ENCODE measurements around the gene PPP1R18.

Gene PPP1R18

DNA sequence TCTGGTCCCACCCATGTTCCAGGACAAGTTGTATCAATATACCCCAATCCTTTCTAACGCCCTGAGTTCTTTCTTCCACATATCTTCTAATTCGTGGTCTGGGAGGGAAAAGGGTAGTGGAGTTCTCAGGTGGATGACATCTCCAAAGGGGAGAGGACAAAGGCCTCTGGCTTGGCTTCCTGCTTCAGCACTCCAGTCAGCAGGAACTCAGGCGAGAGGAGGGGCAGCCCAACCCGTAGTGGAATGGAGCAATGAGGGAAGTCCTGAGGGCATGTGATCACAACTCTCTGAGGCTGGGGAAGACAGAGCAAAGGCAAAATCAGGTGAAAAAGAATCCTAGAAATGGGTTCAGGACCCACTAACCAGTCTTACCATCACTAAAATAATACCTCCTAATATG is 13.9 kb upstream of the PPP1R18 start:
- H3K9ac ChIP-seq (ENCODE audit: low read length), result no peak overlapping the region
- H3K36me3 ChIP-seq (ENCODE audit: low read length), result peaks cover 4% of the 10 kb centered on the region; the same call in 1 of the 2 replicates

DNA sequence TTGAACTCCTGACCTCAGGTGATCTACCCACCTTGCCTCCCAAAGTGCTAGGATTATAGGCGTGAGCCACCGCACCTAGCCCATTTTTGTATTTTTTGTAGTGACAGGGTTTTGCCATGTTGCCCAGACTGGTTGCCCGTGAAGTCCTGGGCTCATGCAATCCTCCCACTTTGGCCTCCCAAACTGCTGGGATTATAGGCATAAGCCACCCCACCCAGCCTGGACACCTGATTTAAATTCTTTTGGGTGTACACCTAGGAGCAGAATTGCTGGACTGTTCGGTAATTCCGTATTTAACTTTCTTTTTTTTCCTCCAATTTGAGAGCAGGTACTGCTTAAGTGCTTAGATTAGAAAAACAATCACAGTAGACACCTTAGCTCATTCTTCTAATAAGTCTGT is 10.0 kb upstream of the PPP1R18 start:
- no peak overlapping the region for H3K4me3 ChIP-seq (ENCODE audit: insufficient read depth, low read length, poor library complexity, severe bottlenecking)
- H4K20me1 ChIP-seq (ENCODE audit: low read depth, low read length), result no peaks in the 10 kb centered on the region
- no peaks in the 10 kb centered on the region for H3K27me3 ChIP-seq (ENCODE audit: low read length)
- H3K9me2 ChIP-seq (replicated peaks; ENCODE audit: insufficient read depth, low read length), result no peaks in the 10 kb centered on the region
- peaks cover 4% of the 10 kb centered on the region; the same call in 1 of the 2 replicates for H3K36me3 ChIP-seq (ENCODE audit: low read length)
- H3K79me2 ChIP-seq (ENCODE audit: insufficient read depth, low read length), result no peaks in the 10 kb centered on the region
- no peak overlapping the region for H3K27ac ChIP-seq (ENCODE audit: low read depth, low read length)
- H3K9me3 ChIP-seq (ENCODE audit: insufficient read depth, low read length), result no peaks in the 10 kb centered on the region
- no peak overlapping the region for H3K4me2 ChIP-seq (ENCODE audit: low read depth, low read length, poor library complexity, severe bottlenecking)
- no peak overlapping the region for H3K9ac ChIP-seq (ENCODE audit: low read length)
- H3F3A ChIP-seq (ENCODE audit: insufficient read depth), result peaks cover 7% of the 10 kb centered on the region; the same call in 1 of the 2 replicates
- TF ChIP-seq CTCF (IDR thresholded peaks at IDR 0.05; ENCODE audit: insufficient read depth, low read length, poor library complexity, severe bottlenecking) (no peak), EZH2phosphoT487 (conservative IDR thresholded peaks at IDR 0.05; ENCODE audit: low read length) (no peak)
- H2AFZ ChIP-seq (ENCODE audit: low read depth, low read length, severe bottlenecking), result no peak overlapping the region

More for the DNA sequence above, 13.9 kb upstream of the PPP1R18 start:
- Histone ChIP-seq H3K27me3 (ENCODE audit: low read length) (no peaks in the 10 kb centered on the region), H3K4me3 (ENCODE audit: insufficient read depth, low read length, poor library complexity, severe bottlenecking) (no peak overlapping the region), H3K9me2 (replicated peaks; ENCODE audit: insufficient read depth, low read length) (no peaks in the 10 kb centered on the region), H3K27ac (ENCODE audit: low read depth, low read length) (no peak overlapping the region), H3K4me2 (ENCODE audit: low read depth, low read length, poor library complexity, severe bottlenecking) (no peak overlapping the region), H4K20me1 (ENCODE audit: low read depth, low read length) (no peaks in the 10 kb centered on the region), H3F3A (ENCODE audit: insufficient read depth) (no peaks in the 10 kb centered on the region), H3K79me2 (ENCODE audit: insufficient read depth, low read length) (no peaks in the 10 kb centered on the region), H2AFZ (ENCODE audit: low read depth, low read length, severe bottlenecking) (no peak overlapping the region), H3K9me3 (ENCODE audit: insufficient read depth, low read length) (no peaks in the 10 kb centered on the region)
- TF ChIP-seq CTCF (IDR thresholded peaks at IDR 0.05; ENCODE audit: insufficient read depth, low read length, poor library complexity, severe bottlenecking), result no peak
- TF ChIP-seq EZH2phosphoT487 (conservative IDR thresholded peaks at IDR 0.05; ENCODE audit: low read length), result no peak

DNA sequence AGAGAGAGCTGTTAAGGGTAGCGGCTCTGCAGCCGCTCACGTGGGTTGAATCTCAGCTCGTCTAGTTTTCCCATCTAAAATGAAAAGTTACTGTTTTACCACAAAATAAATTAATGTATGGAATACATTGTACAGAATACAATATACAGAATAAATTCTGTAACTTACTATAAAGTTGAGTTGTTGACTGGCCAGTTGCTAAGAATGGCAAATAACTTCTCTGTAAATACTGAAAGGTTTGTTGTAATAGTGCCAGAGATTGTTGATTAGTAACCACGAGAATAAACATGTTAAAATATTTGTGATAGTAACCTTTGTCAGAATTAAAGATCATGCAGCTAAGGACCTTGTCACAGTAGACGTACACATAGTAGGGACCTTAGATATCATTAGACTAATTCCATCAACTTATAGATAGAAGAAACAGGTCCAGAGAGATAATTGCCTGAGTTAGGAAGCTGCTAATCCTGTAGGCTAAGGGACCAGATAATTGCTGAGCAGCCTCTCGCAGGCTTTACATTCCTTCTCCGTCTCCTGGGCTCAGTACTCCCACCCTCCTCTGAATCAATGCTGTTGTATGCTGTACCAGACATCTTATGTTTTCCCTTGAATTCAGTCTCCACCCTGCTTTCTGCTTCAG is 4.9 kb upstream of the PPP1R18 start:
- H3K9ac ChIP-seq (ENCODE audit: low read length), result peak overlapping the region; percentile 82
- peak overlapping the region; percentile 79 for H3K4me3 ChIP-seq (ENCODE audit: insufficient read depth, low read length, poor library complexity, severe bottlenecking)
- no peaks in the 10 kb centered on the region for H4K20me1 ChIP-seq (ENCODE audit: low read depth, low read length)
- no peaks in the 10 kb centered on the region for H3K27me3 ChIP-seq (ENCODE audit: low read length)
- peaks cover 42% of the 10 kb centered on the region for H3F3A ChIP-seq (ENCODE audit: insufficient read depth)
- no peak for TF ChIP-seq CTCF (IDR thresholded peaks at IDR 0.05; ENCODE audit: insufficient read depth, low read length, poor library complexity, severe bottlenecking)
- TF ChIP-seq EZH2phosphoT487 (conservative IDR thresholded peaks at IDR 0.05; ENCODE audit: low read length), result no peak
- H3K9me3 ChIP-seq (ENCODE audit: insufficient read depth, low read length), result no peaks in the 10 kb centered on the region
- no peaks in the 10 kb centered on the region for H3K9me2 ChIP-seq (replicated peaks; ENCODE audit: insufficient read depth, low read length)
- peak overlapping the region; percentile 10; the same call in 1 of the 2 replicates for H3K27ac ChIP-seq (ENCODE audit: low read depth, low read length)
- H3K79me2 ChIP-seq (ENCODE audit: insufficient read depth, low read length), result peaks cover 8% of the 10 kb centered on the region; the same call in 1 of the 2 replicates
- peak overlapping the region; percentile 92 for H2AFZ ChIP-seq (ENCODE audit: low read depth, low read length, severe bottlenecking)
- peak overlapping the region; percentile 92 for H3K4me2 ChIP-seq (ENCODE audit: low read depth, low read length, poor library complexity, severe bottlenecking)
- no peaks in the 10 kb centered on the region for H3K36me3 ChIP-seq (ENCODE audit: low read length)

Data from SU-DHL-6 (cell line).